K562 (cell line): ENCODE data around the gene LTBP4. TPM values are rescaled to one million over a fixed set of nuclear protein-coding genes. Genes with fewer than 3 reads are reported as not detected.

ENCODE experiments used
- ATF1 ChIP-seq, 2 experiments: fragments of 450-650 bp in 1 of 2; IDR thresholded peaks; 2 replicates each; pipeline ENCODE4 v1.6.1; 2016; ENCODE audit warnings: missing compliant biosample characterization in 1 of 2, missing genetic modification characterization in 1 of 2
- BRD4 ChIP-seq: fragments of 200-600 bp; sonication (generic); IDR thresholded peaks from 2 replicates; pipeline ENCODE4 v1.6.1; 2017; ENCODE audit warnings: inconsistent platforms
- DNMT1 ChIP-seq: fragments of 450-650 bp; IDR thresholded peaks from 2 replicates; pipeline ENCODE4 v1.6.1; 2016; ENCODE audit warnings: antibody characterized with exemption, mild to moderate bottlenecking
- GABPB2 ChIP-seq: fragments of 250-450 bp; sonication (Bioruptor Pico); conservative IDR thresholded peaks from 2 replicates; pipeline ENCODE4 v1.5.1; 2021; ENCODE audit warnings: mild to moderate bottlenecking
- HNRNPK ChIP-seq: fragments of 200-400 bp; formaldehyde crosslinking; IDR thresholded peaks from one replicate; pipeline ENCODE4 v1.6.1; 2018; ENCODE audit warnings: mild to moderate bottlenecking, low read depth, low read length; ENCODE audit not compliant: poor library complexity, severe bottlenecking
- JUN ChIP-seq, 2 experiments: sonication (generic) in 1 of 2; formaldehyde crosslinking in 1 of 2; IDR thresholded peaks; 2 replicates each; pipeline versions ENCODE4 v1.6.1 to v1.8.0; 2012 to 2022; ENCODE audit warnings: borderline replicate concordance in 2 of 2, mild to moderate bottlenecking in 2 of 2, improper control_type of control experiment in 1 of 2, low read depth in 1 of 2, low read length in 1 of 2, missing genetic modification reagents in 1 of 2
- JUNB ChIP-seq: fragments of 450-650 bp; formaldehyde crosslinking; conservative IDR thresholded peaks from 2 replicates; pipeline ENCODE4 v1.4.0; 2020; ENCODE audit warnings: mild to moderate bottlenecking
- MYNN ChIP-seq, 2 experiments: sonication (generic); formaldehyde crosslinking in 1 of 2; IDR thresholded peaks; 2 replicates each; pipeline versions ENCODE4 v1.5.0 to v1.6.1; 2016 to 2020; ENCODE audit warnings: antibody characterized with exemption in 1 of 2, missing genetic modification reagents in 1 of 2
- NR2F6 ChIP-seq: fragments of 450-650 bp; formaldehyde crosslinking; IDR thresholded peaks from 2 replicates; pipeline ENCODE4 v1.4.0; 2020; ENCODE audit warnings: mild to moderate bottlenecking
- PHB2 ChIP-seq: fragments of 450-650 bp; IDR thresholded peaks from 2 replicates; pipeline ENCODE4 v1.6.1; 2017; ENCODE audit warnings: low read depth
- POLR2B ChIP-seq: fragments of 450-650 bp; IDR thresholded peaks from 2 replicates; pipeline ENCODE4 v1.6.1; 2018; ENCODE audit warnings: low read depth; ENCODE audit not compliant: partially characterized antibody
- SIX5 ChIP-seq, 2 experiments: IDR thresholded peaks; 2 replicates each; pipeline ENCODE4 v1.6.1; 2011; ENCODE audit warnings: low read length in 2 of 2, borderline replicate concordance in 1 of 2, low read depth in 1 of 2, mild to moderate bottlenecking in 1 of 2, moderate library complexity in 1 of 2; ENCODE audit not compliant: insufficient read depth in 1 of 2
- SMAD2 ChIP-seq: fragments of 150-350 bp; IDR thresholded peaks from 2 replicates; pipeline ENCODE4 v1.6.1; 2014; ENCODE audit warnings: low read depth, mild to moderate bottlenecking, low read length
- SREBF1 ChIP-seq: fragments of 150-350 bp; IDR thresholded peaks from 2 replicates; pipeline ENCODE4 v1.6.1; 2014; ENCODE audit warnings: antibody characterized with exemption, low read depth, low read length, borderline replicate concordance
- polyA plus RNA-seq, 8 experiments: library from polyadenylated mRNA; depleted of rRNA in 4 of 8; stranded (reverse) in 5 of 8; unstranded in 3 of 8; fragments of >200 nt; fragmentation: Nextera tagmentation in 2 of 8; fragmentation: Illumina TruSeq in 1 of 8; extraction: Ambion mirVana in 2 of 8; extraction: Trizol in 1 of 8; gene quantifications; 2 replicates each; pipeline versions ENCODE4 v1.2.1 to v1.2.3, GENCODE V29; 2011 to 2014; ENCODE audit warnings: inconsistent platforms in 1 of 8, missing spikeins in 1 of 8
- total RNA-seq, 7 experiments: library from RNA; depleted of rRNA in 6 of 7; stranded (reverse); fragments of >200 nt in 6 of 7; fragmentation: Illumina TruSeq in 2 of 7; extraction: Trizol in 2 of 7; gene quantifications; 2 replicates each; pipeline versions ENCODE4 v1.2.1 to v1.2.3, GENCODE V29; 2011 to 2021; ENCODE audit warnings: low replicate concordance in 1 of 7
- TF ChIP-seq, protein P1 (sequence below): fragments of 250-450 bp; sonication (Bioruptor Pico); IDR thresholded peaks from 2 replicates; pipeline ENCODE4 v1.9.0; 2021; ENCODE audit warnings: mild to moderate bottlenecking, inconsistent platforms
- TF ChIP-seq, protein P2 (sequence below): fragments of 200-800 bp; sonication (Bioruptor generic); IDR thresholded peaks from 2 replicates; pipeline ENCODE4 v1.6.1; 2017; ENCODE audit warnings: missing genetic modification characterization, missing compliant biosample characterization
- TF ChIP-seq, protein P3 (sequence below): fragments of 250-450 bp; sonication (Bioruptor Pico); IDR thresholded peaks from 2 replicates; pipeline ENCODE4 v1.4.0; 2020
- TF ChIP-seq, protein P4 (sequence below): fragments of 200-800 bp; sonication (Bioruptor generic); IDR thresholded peaks from 2 replicates; pipeline ENCODE4 v1.6.1; 2017; ENCODE audit warnings: missing genetic modification characterization, missing compliant biosample characterization
- TF ChIP-seq, protein P5 (sequence below): fragments of 250-450 bp; sonication (Bioruptor Pico); IDR thresholded peaks from 2 replicates; pipeline ENCODE4 v1.8.0; 2021; ENCODE audit warnings: moderate library complexity, mild to moderate bottlenecking, inconsistent platforms

Gene LTBP4
- total and polyA plus RNA-seq, 9 of the 15 experiments (the other 6 are each of a cell fraction or from before 2014, with no cell fraction given) = 0.35 to 160 (median 31.6) TPM

DNA sequence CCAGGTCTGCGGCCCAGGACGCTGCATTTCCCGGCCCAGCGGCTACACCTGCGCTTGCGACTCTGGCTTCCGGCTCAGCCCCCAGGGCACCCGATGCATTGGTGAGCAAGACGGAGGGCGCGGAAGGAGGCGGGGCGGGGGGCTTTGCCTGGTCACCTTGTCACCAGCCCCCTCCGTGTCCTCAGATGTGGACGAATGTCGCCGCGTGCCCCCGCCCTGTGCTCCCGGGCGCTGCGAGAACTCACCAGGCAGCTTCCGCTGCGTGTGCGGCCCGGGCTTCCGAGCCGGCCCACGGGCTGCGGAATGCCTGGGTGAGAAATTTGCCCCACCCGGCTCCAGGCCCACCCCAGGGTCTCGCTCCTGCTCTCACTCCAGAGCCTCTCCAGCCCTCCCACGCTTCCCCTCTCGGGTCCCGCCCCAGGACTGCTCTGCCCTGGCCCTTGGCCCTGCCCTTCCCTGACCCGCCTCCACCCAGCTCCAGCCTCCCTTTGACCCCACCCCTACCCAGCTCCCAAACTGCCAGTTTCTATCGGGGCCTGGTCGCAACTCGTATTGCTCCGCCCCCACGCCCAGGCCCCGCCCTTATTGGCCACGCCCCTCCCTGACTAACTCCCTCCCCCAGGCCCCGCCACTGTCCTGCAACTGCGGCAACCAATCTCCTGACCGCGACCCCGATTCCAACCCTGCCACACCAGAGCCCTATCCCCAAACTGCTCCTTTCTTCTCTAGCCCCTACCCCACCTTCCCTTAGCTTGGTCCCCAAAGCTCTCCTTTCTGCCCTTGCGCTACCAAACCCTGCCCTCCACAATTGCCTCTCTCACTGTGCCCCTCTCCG lies 8.6 kb downstream of the LTBP4 start (continued):
- TF ChIP-seq, protein P1, sequence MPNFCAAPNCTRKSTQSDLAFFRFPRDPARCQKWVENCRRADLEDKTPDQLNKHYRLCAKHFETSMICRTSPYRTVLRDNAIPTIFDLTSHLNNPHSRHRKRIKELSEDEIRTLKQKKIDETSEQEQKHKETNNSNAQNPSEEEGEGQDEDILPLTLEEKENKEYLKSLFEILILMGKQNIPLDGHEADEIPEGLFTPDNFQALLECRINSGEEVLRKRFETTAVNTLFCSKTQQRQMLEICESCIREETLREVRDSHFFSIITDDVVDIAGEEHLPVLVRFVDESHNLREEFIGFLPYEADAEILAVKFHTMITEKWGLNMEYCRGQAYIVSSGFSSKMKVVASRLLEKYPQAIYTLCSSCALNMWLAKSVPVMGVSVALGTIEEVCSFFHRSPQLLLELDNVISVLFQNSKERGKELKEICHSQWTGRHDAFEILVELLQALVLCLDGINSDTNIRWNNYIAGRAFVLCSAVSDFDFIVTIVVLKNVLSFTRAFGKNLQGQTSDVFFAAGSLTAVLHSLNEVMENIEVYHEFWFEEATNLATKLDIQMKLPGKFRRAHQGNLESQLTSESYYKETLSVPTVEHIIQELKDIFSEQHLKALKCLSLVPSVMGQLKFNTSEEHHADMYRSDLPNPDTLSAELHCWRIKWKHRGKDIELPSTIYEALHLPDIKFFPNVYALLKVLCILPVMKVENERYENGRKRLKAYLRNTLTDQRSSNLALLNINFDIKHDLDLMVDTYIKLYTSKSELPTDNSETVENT (CRISPR knock-in tag) = no peak
- TF ChIP-seq, protein P2, sequence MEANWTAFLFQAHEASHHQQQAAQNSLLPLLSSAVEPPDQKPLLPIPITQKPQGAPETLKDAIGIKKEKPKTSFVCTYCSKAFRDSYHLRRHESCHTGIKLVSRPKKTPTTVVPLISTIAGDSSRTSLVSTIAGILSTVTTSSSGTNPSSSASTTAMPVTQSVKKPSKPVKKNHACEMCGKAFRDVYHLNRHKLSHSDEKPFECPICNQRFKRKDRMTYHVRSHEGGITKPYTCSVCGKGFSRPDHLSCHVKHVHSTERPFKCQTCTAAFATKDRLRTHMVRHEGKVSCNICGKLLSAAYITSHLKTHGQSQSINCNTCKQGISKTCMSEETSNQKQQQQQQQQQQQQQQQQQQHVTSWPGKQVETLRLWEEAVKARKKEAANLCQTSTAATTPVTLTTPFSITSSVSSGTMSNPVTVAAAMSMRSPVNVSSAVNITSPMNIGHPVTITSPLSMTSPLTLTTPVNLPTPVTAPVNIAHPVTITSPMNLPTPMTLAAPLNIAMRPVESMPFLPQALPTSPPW (CRISPR knock-in tag) = peak; percentile 75
- TF ChIP-seq JUNB (CRISPR knock-in tag) (no peak), ATF1 (CRISPR knock-in tag; IDR thresholded peaks at IDR 0.05) (no peak), ATF1 (tag; IDR thresholded peaks at IDR 0.05) (no peak), POLR2B (peak; percentile 36), PHB2 (no peak), GABPB2 (CRISPR knock-in tag) (no peak), HNRNPK (no peak), SREBF1 (no peak), DNMT1 (no peak), SMAD2 (no peak), NR2F6 (CRISPR knock-in tag) (no peak), JUN (IDR thresholded peaks at IDR 0.05; ENCODE audit: borderline replicate concordance, low read depth, low read length) (no peak), JUN (CRISPR knock-in tag; IDR thresholded peaks at IDR 0.05; ENCODE audit: borderline replicate concordance) (no peak), SIX5 (IDR thresholded peaks at IDR 0.05; ENCODE audit: borderline replicate concordance in 1 of 2, insufficient read depth in 1 of 2, low read depth in 1 of 2, low read length in 2 of 2) (no peak), BRD4 (no peak), MYNN (IDR thresholded peaks at IDR 0.05) (peak; percentile 70; the same call in 1 of the 2 replicates), MYNN (CRISPR knock-in tag; IDR thresholded peaks at IDR 0.05) (no peak)
- TF ChIP-seq, protein P3, sequence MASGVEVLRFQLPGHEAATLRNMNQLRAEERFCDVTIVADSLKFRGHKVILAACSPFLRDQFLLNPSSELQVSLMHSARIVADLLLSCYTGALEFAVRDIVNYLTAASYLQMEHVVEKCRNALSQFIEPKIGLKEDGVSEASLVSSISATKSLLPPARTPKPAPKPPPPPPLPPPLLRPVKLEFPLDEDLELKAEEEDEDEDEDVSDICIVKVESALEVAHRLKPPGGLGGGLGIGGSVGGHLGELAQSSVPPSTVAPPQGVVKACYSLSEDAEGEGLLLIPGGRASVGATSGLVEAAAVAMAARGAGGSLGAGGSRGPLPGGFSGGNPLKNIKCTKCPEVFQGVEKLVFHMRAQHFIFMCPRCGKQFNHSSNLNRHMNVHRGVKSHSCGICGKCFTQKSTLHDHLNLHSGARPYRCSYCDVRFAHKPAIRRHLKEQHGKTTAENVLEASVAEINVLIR (CRISPR knock-in tag) = no peak
- TF ChIP-seq, protein P4, sequence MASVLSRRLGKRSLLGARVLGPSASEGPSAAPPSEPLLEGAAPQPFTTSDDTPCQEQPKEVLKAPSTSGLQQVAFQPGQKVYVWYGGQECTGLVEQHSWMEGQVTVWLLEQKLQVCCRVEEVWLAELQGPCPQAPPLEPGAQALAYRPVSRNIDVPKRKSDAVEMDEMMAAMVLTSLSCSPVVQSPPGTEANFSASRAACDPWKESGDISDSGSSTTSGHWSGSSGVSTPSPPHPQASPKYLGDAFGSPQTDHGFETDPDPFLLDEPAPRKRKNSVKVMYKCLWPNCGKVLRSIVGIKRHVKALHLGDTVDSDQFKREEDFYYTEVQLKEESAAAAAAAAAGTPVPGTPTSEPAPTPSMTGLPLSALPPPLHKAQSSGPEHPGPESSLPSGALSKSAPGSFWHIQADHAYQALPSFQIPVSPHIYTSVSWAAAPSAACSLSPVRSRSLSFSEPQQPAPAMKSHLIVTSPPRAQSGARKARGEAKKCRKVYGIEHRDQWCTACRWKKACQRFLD = no peak
- TF ChIP-seq, protein P5, sequence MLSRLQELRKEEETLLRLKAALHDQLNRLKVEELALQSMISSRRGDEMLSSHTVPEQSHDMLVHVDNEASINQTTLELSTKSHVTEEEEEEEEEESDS (CRISPR knock-in tag) = no peak
